WTC11 (cell line): ENCODE results near the gene SEMA3F.

Source experiments
- ESRRA ChIP-seq: sonication (generic); formaldehyde crosslinking; IDR thresholded peaks from 2 replicates; pipeline ENCODE4 v1.8.1; 2022; ENCODE audit warnings: mild to moderate bottlenecking, missing genetic modification reagents, borderline replicate concordance
- OVOL2 ChIP-seq: fragments of 250-450 bp; sonication (Bioruptor Pico); IDR thresholded peaks from 2 replicates; pipeline ENCODE4 v1.9.0; 2021; ENCODE audit warnings: mild to moderate bottlenecking, borderline replicate concordance
- TP53 ChIP-seq: sonication (generic); formaldehyde crosslinking; IDR thresholded peaks from 2 replicates; pipeline ENCODE4 v1.8.1; 2023; ENCODE audit warnings: mild to moderate bottlenecking, missing genetic modification reagents
- ZNF219 ChIP-seq: sonication (generic); formaldehyde crosslinking; IDR thresholded peaks from 2 replicates; pipeline ENCODE4 v1.8.0; 2023; ENCODE audit warnings: missing genetic modification reagents, mild to moderate bottlenecking, borderline replicate concordance
- TF ChIP-seq, protein P1 (sequence below): fragments of 200-600 bp; IDR thresholded peaks from 2 replicates; pipeline ENCODE4 v1.8.0; 2022; ENCODE audit warnings: antibody characterized with exemption
- TF ChIP-seq, protein P2 (sequence below): sonication (generic); formaldehyde crosslinking; IDR thresholded peaks from 2 replicates; pipeline ENCODE4 v1.8.0; 2022; ENCODE audit warnings: missing genetic modification reagents

DNA sequence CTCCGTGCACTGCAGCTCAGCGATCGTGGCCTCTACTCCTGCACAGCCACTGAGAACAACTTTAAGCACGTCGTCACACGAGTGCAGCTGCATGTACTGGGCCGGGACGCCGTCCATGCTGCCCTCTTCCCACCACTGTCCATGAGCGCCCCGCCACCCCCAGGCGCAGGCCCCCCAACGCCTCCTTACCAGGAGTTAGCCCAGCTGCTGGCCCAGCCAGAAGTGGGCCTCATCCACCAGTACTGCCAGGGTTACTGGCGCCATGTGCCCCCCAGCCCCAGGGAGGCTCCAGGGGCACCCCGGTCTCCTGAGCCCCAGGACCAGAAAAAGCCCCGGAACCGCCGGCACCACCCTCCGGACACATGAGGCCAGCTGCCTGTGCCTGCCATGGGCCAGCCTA is 32.6 kb downstream of the SEMA3F start:
- TF ChIP-seq, protein P1, sequence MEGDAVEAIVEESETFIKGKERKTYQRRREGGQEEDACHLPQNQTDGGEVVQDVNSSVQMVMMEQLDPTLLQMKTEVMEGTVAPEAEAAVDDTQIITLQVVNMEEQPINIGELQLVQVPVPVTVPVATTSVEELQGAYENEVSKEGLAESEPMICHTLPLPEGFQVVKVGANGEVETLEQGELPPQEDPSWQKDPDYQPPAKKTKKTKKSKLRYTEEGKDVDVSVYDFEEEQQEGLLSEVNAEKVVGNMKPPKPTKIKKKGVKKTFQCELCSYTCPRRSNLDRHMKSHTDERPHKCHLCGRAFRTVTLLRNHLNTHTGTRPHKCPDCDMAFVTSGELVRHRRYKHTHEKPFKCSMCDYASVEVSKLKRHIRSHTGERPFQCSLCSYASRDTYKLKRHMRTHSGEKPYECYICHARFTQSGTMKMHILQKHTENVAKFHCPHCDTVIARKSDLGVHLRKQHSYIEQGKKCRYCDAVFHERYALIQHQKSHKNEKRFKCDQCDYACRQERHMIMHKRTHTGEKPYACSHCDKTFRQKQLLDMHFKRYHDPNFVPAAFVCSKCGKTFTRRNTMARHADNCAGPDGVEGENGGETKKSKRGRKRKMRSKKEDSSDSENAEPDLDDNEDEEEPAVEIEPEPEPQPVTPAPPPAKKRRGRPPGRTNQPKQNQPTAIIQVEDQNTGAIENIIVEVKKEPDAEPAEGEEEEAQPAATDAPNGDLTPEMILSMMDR = no peak
- no peak for TF ChIP-seq ZNF219
- no peak for TF ChIP-seq TP53
- TF ChIP-seq, protein P2, sequence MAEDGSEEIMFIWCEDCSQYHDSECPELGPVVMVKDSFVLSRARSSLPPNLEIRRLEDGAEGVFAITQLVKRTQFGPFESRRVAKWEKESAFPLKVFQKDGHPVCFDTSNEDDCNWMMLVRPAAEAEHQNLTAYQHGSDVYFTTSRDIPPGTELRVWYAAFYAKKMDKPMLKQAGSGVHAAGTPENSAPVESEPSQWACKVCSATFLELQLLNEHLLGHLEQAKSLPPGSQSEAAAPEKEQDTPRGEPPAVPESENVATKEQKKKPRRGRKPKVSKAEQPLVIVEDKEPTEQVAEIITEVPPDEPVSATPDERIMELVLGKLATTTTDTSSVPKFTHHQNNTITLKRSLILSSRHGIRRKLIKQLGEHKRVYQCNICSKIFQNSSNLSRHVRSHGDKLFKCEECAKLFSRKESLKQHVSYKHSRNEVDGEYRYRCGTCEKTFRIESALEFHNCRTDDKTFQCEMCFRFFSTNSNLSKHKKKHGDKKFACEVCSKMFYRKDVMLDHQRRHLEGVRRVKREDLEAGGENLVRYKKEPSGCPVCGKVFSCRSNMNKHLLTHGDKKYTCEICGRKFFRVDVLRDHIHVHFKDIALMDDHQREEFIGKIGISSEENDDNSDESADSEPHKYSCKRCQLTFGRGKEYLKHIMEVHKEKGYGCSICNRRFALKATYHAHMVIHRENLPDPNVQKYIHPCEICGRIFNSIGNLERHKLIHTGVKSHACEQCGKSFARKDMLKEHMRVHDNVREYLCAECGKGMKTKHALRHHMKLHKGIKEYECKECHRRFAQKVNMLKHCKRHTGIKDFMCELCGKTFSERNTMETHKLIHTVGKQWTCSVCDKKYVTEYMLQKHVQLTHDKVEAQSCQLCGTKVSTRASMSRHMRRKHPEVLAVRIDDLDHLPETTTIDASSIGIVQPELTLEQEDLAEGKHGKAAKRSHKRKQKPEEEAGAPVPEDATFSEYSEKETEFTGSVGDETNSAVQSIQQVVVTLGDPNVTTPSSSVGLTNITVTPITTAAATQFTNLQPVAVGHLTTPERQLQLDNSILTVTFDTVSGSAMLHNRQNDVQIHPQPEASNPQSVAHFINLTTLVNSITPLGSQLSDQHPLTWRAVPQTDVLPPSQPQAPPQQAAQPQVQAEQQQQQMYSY (CRISPR knock-in tag) = no peak
- no peak for TF ChIP-seq ESRRA (CRISPR knock-in tag)
- no peak for TF ChIP-seq OVOL2 (CRISPR knock-in tag)
